NCI-H128 (cell line): ENCODE measurements around the gene ATXN7L1.
A peak's percentile ranks its signal among the peaks of the same experiment; 100 is the strongest.

ENCODE experiments used
- DNase-seq: peaks from one replicate; lab custom pipeline; 2025; ENCODE audit not compliant: unreplicated experiment; lab: John Stamatoyannopoulos, UW

Gene ATXN7L1

DNA sequence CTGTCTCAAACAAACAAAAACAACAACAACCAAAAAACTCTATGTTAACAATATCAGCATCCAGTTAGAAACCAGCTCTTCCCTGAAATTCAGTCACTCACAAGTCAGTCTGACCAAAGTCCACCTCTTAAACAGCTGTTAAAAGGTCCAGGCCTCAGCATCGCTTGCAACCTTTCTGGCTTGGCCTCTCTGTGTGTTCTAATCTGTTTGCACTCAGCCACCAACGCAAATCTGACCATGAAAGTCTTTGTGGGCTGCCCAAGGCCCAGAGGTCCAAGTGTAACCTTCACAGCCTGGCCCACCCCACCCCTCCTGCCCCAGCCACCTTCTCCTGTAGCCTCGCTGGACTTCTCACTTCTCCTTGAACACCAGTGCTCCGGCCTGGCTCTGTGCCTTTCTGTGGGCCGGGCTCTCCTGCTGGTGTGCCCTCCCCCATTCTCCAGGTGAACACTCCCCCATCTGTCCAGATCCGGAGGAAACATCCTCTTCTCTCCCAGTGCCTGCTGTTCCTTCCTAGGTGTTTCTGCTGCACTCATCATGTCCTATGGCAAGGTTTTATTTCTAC is 222.9 kb downstream of the ATXN7L1 start:
- DNase-seq: no peak

- DNase-seq: peak; percentile 55
Observed at GRCh38 chr7:105652359-105652993, 223.9 kb downstream of the ATXN7L1 start.

DNA sequence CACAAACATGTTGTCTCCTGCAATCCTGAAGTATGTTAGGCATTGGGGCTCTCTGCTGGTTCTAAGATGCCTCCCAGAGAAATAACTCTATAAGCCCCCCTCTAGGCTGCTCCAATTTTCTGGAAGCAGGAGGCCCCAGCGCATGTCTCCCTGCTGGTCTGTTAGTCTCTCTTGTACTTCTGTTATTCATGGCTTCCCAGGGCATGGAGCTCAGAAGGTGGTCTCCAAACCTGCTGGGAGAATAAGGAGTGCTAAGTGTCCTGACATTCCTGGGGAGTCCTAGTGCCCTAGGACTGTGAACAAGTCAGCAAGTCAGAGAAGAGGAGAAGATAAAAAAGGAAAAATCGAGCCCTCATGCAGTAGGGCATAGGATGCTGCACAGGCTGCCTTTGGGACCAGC is 224.6 kb downstream of the ATXN7L1 start:
- no peak for DNase-seq

DNA sequence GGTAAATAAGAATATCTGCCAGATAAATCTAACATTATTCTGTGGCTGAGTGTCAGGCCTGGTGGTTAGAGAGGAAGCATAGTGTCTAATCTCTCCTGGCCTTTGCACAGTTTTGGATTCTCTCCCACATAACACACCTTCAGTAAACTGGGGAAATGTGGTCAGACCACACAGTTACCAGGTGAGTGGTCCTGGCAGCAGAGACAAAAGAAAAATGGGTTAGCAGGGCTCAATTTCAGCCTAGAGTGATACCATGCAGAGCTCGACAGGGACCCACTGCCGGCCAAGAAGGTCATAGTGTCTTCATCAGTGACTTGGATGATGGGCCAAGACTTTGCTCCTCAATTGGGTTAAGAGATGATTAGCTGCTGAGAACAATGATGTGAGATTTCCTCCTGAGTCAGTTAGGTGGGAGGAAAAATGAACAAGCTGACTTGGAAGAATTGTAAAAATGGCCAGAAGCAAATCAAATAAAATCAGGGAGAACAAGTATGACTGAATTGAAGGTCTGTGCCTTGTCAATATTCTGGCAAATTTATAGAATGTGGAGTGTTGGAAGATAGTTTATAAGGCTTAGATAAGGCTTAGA is 225.9 kb downstream of the ATXN7L1 start:
- DNase-seq: no peak

- no peak for DNase-seq
Observed at GRCh38 chr7:105649727-105650381, 226.5 kb downstream of the ATXN7L1 start.

DNA sequence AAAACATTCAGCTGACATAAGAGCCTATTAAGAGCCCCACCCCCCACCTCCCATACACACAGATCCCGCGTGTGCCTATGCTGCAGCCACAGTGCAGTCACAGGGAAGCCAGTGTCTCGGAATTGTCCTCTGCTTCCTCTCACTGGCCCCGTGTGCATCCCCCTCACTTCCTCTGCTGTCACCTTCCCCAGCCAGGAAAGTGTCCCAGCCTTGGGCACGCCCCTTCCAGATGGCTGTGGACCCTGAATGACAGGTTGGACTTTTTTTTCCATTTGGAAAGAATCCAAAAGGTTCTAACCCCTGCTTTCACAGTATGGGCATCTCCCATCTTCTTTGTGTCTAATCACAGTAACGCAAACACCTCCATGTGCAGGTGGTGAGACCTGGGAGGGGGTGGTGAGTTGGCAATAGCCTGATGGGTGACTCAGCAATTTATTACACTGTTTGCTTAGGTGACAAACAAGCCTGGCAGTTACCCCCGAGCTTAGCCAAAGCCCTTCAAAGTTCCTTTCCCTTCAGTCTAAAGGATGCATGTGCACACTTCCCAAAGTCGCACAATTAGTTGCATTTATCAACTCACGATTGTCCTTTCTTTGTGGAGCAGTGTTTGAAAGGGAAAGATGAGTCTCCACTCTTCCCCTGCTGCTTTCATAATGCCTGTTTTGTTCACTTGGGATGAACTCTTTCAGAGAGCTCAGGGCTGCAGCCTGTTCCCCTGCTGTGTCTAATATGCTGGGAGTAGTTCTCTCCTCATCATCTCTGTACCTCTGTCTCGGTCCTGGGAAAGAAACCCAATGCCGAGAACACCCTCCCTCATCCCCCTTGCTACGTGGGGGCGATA is 227.6 kb downstream of the ATXN7L1 start:
- DNase-seq: no peak

DNA sequence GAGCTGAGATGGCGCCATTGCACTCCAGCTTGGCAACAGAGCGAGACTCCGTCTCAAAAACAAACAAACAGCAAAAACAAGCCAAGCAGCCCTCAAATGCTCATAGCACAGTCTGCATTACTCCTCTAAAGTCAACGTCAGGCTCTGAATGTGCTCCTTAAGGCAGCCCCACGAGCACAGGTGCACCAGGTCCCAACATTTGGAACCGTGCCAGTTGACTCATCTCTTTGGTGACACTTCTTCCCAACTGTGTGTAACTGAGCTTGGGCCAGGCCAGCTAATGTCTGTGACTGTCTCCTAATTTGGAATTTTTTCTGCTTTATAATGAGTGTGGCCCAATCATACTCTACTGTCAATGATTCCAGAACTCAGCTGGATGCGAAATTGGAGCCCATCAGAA is 228.8 kb downstream of the ATXN7L1 start:
- DNase-seq: no peak

DNA sequence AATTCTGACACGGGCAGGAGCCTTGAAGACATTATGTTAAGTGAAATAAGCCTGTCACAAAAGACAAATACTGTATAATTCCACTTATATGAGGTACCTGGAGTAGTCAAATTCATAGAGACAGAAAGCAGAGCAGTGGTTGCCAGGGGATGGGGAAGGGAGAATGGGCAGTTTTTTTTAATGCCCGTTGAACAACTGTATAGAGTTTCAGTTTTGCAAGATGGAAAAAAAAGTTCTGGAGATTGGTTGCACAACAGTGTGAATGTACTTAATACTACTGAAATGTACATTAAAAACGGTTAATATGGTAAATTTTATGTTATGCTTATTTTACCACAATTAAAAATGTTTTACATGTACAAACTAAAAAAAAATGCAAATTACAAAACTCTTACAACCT is 231.5 kb downstream of the ATXN7L1 start:
- DNase-seq: no peak

DNA sequence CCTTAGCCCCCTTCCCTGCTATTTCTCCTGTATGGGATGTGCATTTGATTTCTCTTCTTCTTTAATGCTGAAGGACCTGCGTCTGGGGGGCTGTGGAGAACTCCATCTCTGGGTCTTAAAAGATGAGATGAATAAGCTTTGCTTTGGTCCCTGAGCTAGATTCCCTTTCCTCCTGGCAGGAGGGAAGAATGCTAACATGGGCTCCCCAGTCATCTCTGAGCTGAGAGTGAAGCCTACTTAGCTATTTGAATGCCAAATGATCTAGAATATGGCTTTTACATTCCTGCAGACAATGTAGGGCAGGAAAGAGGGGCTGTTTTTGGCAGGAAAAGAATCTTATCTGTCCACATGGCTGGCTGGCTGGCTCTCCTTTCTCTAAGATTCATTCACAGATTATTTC is 232.5 kb downstream of the ATXN7L1 start:
- no peak for DNase-seq

DNA sequence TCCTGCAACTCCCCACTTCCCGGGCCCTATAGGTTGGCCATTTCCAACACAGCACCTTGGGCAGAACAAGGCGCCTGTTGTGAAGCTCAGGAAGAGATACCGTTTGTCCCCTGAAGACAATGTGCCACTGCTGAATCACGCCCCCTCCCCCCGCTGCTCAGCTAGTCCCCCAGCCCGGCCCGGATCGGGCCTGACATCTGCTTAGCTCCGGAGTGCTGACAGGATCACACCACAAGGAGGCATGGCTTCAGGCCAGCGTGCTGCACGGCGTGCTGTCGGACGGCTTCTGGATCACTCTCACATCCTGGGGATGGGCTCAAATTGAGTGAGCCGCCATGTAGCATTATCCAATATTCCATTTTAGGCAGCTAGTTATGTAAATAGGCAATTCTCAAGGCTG is 233.0 kb downstream of the ATXN7L1 start:
- DNase-seq: no peak

- DNase-seq: no peak
Observed at GRCh38 chr7:105642264-105642663, 234.1 kb downstream of the ATXN7L1 start.

DNA sequence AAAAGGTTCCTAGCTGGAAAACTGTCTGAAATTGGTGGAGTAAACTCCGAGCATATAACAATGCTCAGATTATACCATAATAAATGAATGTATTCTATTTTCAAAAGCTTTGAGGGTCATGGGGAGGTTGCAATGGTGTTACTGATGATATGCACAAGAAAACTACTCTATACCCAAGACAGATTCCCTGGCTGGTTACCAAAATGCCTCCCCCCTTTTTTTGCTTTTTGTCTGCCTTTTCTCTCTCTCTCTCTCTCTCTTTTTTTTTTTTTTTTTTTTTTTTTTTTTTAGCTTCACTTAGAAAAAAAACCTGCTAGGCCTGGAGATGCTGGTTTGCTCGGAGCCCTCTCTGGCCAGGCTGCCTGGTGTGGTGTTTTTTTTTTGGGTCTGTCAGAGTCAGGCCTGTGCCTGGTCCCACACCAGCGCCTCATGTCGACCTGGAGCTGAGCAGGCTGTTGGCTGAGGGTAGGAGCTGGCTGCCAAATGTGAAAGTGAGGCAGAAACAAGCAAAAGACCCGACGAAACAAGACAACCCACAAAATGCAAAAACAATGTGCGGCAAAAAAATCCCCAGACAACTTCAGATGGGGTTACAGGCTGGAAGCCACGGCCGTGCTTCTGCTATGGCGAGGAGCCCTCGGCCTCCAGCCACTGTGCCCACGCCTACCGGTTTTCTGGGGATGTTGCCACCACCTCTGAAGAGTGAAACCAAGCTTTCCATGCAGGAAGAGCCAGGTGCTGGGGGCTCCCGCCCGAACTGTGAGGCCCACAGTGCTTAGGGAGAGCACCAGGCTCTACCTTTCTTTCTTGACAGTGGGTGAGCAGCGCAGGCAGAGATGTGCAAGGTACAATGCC is 235.2 kb downstream of the ATXN7L1 start:
- no peak for DNase-seq

GRCh38 chr7:105639667-105640493 is 236.5 kb downstream of the ATXN7L1 start:
- DNase-seq: no peak

GRCh38 chr7:105638902-105639495 is 237.4 kb downstream of the ATXN7L1 start:
- DNase-seq: peak; percentile 56

GRCh38 chr7:105638334-105638733 is 238.1 kb downstream of the ATXN7L1 start:
- DNase-seq: no peak

GRCh38 chr7:105637755-105638154 is 238.6 kb downstream of the ATXN7L1 start:
- no peak for DNase-seq

DNA sequence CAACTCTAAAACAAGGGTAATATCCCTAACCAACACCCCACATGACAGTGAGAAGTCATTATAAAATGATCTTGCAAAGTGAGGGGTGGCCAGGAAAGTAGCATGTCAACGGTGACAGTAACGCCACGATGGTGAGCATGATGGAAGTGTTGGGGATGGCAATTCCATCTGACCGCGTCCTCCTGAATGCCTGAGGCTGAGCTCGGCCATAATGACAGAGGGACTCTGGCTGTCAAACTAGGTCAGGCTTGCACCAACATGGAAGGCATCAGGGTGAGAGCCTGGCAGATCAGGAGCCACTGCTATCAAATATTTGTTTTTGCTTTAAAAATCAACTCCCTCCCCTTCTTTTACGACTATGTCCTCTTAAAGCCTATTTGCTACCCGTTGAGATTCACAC is 239.4 kb downstream of the ATXN7L1 start:
- no peak for DNase-seq

DNA sequence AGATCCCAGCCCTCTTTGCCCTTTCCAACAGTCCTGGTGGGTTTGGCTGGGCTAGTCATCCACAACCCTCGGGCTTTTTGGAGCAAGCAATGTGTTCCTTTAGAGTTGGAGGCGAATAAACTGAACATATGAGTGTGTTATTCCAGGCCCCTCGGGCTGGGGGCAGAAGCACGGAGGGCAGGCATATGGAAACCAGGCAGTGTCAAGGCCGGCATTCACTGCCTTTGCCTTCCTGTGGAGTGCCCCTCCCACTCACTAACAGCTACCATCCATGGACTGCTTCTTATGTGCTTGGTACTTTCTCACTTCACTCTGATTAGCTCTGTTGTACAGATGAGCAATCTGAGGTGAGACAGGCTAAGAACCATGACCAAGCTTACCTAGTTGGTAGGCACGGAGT is 241.2 kb downstream of the ATXN7L1 start:
- DNase-seq: no peak

GRCh38 chr7:105625986-105626385 is 250.4 kb downstream of the ATXN7L1 start:
- DNase-seq: no peak
